ENCODE measurements around the gene RIIAD1. TPM values are rescaled to one million over a fixed set of nuclear protein-coding genes. Genes with fewer than 3 reads are reported as not detected.

The RIIAD1 gene
- total and polyA plus RNA-seq, 2 donors (not counting 3 experiments of a cell fraction or from before 2014, with no cell fraction given) = not detected

GRCh38 chr1:151723726-151724370, 2.5 kb downstream of the RIIAD1 start:
- dilution Hi-C loops (cut with MboI; ENCODE audit: extremely low pct_ligation_motif_present, low sequenced_read_pairs) = no loop called here
- no TSS peak for BruUV-seq (replicated peaks)
- intact Hi-C loops (cut with micrococcal nuclease) = no loop called here

More at GRCh38 chr1:151723726-151724370, 2.5 kb downstream of the RIIAD1 start:
- no peak overlapping the region for H3K4me3 ChIP-seq (replicated peaks in 1 of 3; ENCODE audit: insufficient read depth in 1 of 3, low read depth in 1 of 3, low read length in 3 of 3)
- H2AFZ ChIP-seq (ENCODE audit: low read depth, low read length) = no peak overlapping the region
- no peak overlapping the region for H3K9ac ChIP-seq (replicated peaks; ENCODE audit: extremely low read depth, insufficient read depth, low read length)
- H3K9me3 ChIP-seq (replicated peaks; ENCODE audit: control insufficient read depth, insufficient read depth, low read length) = no peaks in the 10 kb centered on the region
- TF ChIP-seq FOS (IDR thresholded peaks at IDR 0.05; ENCODE audit: borderline replicate concordance, insufficient read depth, low read length) = no peak
- TF ChIP-seq JUN (IDR thresholded peaks at IDR 0.05; ENCODE audit: borderline replicate concordance, insufficient read depth, insufficient read length, low read depth) = no peak
- no peak for TF ChIP-seq EZH2 (IDR thresholded peaks at IDR 0.05; ENCODE audit: borderline replicate concordance, low read depth, low read length, severe bottlenecking)
- TF ChIP-seq CTCF (IDR thresholded peaks at IDR 0.05; ENCODE audit: extremely low read depth in 1 of 2, insufficient read depth in 1 of 2, low read depth in 1 of 2, low read length in 2 of 2) = no peak
- no peak for TF ChIP-seq POLR2AphosphoS5 (IDR thresholded peaks at IDR 0.05; ENCODE audit: insufficient read depth, low read depth, low read length)
- H3K79me2 ChIP-seq (ENCODE audit: control insufficient read depth, insufficient read depth, low read length) = no peaks in the 10 kb centered on the region
- FAIRE-seq (no peak), DNase-seq (ENCODE audit: low read depth, low spot score) (no peak)
- no peaks in the 10 kb centered on the region for H3K36me3 ChIP-seq (ENCODE audit: control insufficient read depth in 2 of 2, extremely low read depth in 1 of 2, insufficient read depth in 2 of 2, low read length in 2 of 2)
- CTCF ChIA-PET = interaction anchor here (1.0 to 1.5 kb wide), 2 partner anchors 10 to 85 kb away, joined by 3 to 4 read pairs; no protein-coding TSS in a partner anchor
- H3K4me1 ChIP-seq (ENCODE audit: control insufficient read depth, extremely low read depth, insufficient read depth, low read length) = peaks cover 4% of the 10 kb centered on the region
- H3K4me2 ChIP-seq (ENCODE audit: insufficient read depth, low read length) = no peak overlapping the region
- H3K27me3 ChIP-seq (ENCODE audit: control insufficient read depth in 2 of 2, insufficient read depth in 2 of 2, low read length in 2 of 2) = peaks cover 47 to 62% of the 10 kb centered on the region in 2 experiments
- POLR2A ChIA-PET = no interaction called here
- H3K9me1 ChIP-seq (replicated peaks; ENCODE audit: control insufficient read depth, extremely low read depth, insufficient read depth, low read length) = no peaks in the 10 kb centered on the region
- no peaks in the 10 kb centered on the region for H4K20me1 ChIP-seq (replicated peaks; ENCODE audit: control insufficient read depth, extremely low read depth, insufficient read depth, low read length)
- no peak overlapping the region for H3K27ac ChIP-seq (ENCODE audit: insufficient read depth, low read depth, low read length)
